IMR-90 (cell line): ENCODE data around the gene FGGY.

Experiments
- CEBPB ChIP-seq: IDR thresholded peaks from 2 replicates; pipeline ENCODE4 v1.6.1; 2012; ENCODE audit warnings: low read depth, low read length, improper control_type of control experiment
- POLR2A ChIP-seq: IDR thresholded peaks from 2 replicates; pipeline ENCODE4 v1.6.1; 2012; ENCODE audit warnings: mild to moderate bottlenecking, low read depth, low read length
- RCOR1 ChIP-seq: IDR thresholded peaks from 2 replicates; pipeline ENCODE4 v1.6.1; 2012; ENCODE audit warnings: mild to moderate bottlenecking, low read length, improper control_type of control experiment; ENCODE audit not compliant: insufficient replicate concordance
- TF ChIP-seq, protein P1 (sequence below): conservative IDR thresholded peaks from 2 replicates; pipeline ENCODE4 v1.5.1; 2012; ENCODE audit warnings: mild to moderate bottlenecking, low read depth, low read length, improper control_type of control experiment

DNA sequence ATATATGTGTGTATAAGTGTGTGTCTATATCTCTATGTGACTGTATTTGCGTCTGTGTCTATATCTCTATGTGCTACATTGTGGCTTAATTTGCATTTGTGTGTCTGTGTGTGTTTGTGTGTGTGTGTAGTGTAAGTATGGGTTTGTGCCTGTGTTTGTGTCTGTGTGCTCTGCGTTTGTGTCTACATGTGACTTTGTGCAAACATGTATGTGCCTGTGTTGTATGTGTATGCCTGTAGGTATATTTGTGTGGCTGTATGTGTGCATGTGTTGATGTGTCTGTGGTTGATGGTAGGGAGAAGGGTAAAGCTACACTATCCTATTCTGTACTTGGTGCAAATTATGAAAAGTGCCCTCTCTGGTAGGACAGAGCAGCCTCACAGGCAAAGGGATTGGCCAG, 7.3 kb upstream of the FGGY start:
- TF ChIP-seq, protein P1, sequence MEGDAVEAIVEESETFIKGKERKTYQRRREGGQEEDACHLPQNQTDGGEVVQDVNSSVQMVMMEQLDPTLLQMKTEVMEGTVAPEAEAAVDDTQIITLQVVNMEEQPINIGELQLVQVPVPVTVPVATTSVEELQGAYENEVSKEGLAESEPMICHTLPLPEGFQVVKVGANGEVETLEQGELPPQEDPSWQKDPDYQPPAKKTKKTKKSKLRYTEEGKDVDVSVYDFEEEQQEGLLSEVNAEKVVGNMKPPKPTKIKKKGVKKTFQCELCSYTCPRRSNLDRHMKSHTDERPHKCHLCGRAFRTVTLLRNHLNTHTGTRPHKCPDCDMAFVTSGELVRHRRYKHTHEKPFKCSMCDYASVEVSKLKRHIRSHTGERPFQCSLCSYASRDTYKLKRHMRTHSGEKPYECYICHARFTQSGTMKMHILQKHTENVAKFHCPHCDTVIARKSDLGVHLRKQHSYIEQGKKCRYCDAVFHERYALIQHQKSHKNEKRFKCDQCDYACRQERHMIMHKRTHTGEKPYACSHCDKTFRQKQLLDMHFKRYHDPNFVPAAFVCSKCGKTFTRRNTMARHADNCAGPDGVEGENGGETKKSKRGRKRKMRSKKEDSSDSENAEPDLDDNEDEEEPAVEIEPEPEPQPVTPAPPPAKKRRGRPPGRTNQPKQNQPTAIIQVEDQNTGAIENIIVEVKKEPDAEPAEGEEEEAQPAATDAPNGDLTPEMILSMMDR: no peak
- TF ChIP-seq POLR2A (no peak), CEBPB (no peak), RCOR1 (no peak)
